Fibroblast of lung (primary cell): Measurements from ENCODE around the gene PSTK. TPM values are rescaled to one million over a fixed set of nuclear protein-coding genes. Genes with fewer than 3 reads are reported as not detected.
A peak's percentile ranks its signal among the peaks of the same experiment; 100 is the strongest.

ENCODE experiments used
- DNase-seq, 2 donors: peaks; one replicate each; pipeline versions ENCODE4 v3.0.0 to v3.0.0-alpha.2; 2010; ENCODE audit warnings: low read depth in 2 of 2
- H2AFZ ChIP-seq: 2 replicates; pipeline ENCODE4 v1.5.1; 2012; ENCODE audit warnings: low read length, control low read depth, inconsistent platforms
- H3K27ac ChIP-seq: 2 replicates; pipeline ENCODE4 v1.5.1; 2011; ENCODE audit warnings: low read length, control low read depth; ENCODE audit not compliant: insufficient read depth
- H3K27me3 ChIP-seq: 2 replicates; pipeline ENCODE4 v1.5.1; 2011; ENCODE audit warnings: mild to moderate bottlenecking, low read length; ENCODE audit not compliant: control insufficient read depth, insufficient read depth
- H3K36me3 ChIP-seq: 2 replicates; pipeline ENCODE4 v1.5.1; 2011; ENCODE audit warnings: low read length; ENCODE audit not compliant: control insufficient read depth, insufficient read depth
- H3K4me1 ChIP-seq: 2 replicates; pipeline ENCODE4 v1.5.1; 2011; ENCODE audit warnings: low read length; ENCODE audit not compliant: control insufficient read depth, insufficient read depth; ENCODE audit errors: extremely low read depth
- H3K4me2 ChIP-seq: 2 replicates; pipeline ENCODE4 v1.5.1; 2011; ENCODE audit warnings: low read length, control low read depth; ENCODE audit not compliant: insufficient read depth; ENCODE audit errors: extremely low read depth
- H3K4me3 ChIP-seq, 4 experiments: fragments of 200-600 bp in 1 of 4; sonication (generic) in 1 of 4; replicated peaks in 1 of 4; 2 replicates each; pipeline ENCODE4 v1.5.1; 2011 to 2016; ENCODE audit warnings: low read length in 4 of 4, low read depth in 3 of 4, mild to moderate bottlenecking in 3 of 4, control low read depth in 2 of 4, inconsistent platforms in 1 of 4, mixed read lengths in 1 of 4; ENCODE audit not compliant: insufficient read depth in 1 of 4; ENCODE audit errors: control extremely low read depth in 1 of 4
- H3K79me2 ChIP-seq: 2 replicates; pipeline ENCODE4 v1.5.1; 2012; ENCODE audit warnings: mild to moderate bottlenecking, low read length, inconsistent platforms; ENCODE audit not compliant: control insufficient read depth, insufficient read depth
- H3K9ac ChIP-seq: 2 replicates; pipeline ENCODE4 v1.5.1; 2011; ENCODE audit warnings: mild to moderate bottlenecking, low read length, control low read depth; ENCODE audit not compliant: insufficient read depth
- H3K9me3 ChIP-seq: 2 replicates; pipeline ENCODE4 v1.5.1; 2012; ENCODE audit warnings: low read depth, low read length; ENCODE audit not compliant: control insufficient read depth, insufficient read depth
- H4K20me1 ChIP-seq: 2 replicates; pipeline ENCODE4 v1.5.1; 2011; ENCODE audit warnings: low read length; ENCODE audit not compliant: control insufficient read depth, insufficient read depth; ENCODE audit errors: extremely low read depth
- EZH2 ChIP-seq: IDR thresholded peaks from 2 replicates; pipeline ENCODE4 v1.5.1; 2012; ENCODE audit warnings: low read length, control low read depth, mild to moderate bottlenecking; ENCODE audit errors: missing control alignments
- polyA plus RNA-seq, 2 donors: library from polyadenylated mRNA; depleted of rRNA in 1 of 2; stranded (reverse) in 1 of 2; unstranded in 1 of 2; fragments of >200 nt; gene quantifications; 2 replicates each; pipeline ENCODE4 v1.2.1, GENCODE V29; 2011 to 2012; ENCODE audit warnings: missing spikeins in 1 of 2
- total RNA-seq: library from RNA; depleted of rRNA; stranded (reverse); fragments of >200 nt; gene quantifications from 2 replicates; pipeline ENCODE4 v1.2.1, GENCODE V29; 2014
- TF ChIP-seq, protein P1 (sequence below), 2 donors: IDR thresholded peaks in 1 of 2; conservative IDR thresholded peaks in 1 of 2; 1 replicate in 1 of 2; 2 replicates in 1 of 2; pipeline ENCODE4 v1.5.1; 2011 to 2012; ENCODE audit warnings: low read length in 2 of 2, control low read depth in 1 of 2, inconsistent platforms in 1 of 2, low read depth in 1 of 2, mild to moderate bottlenecking in 1 of 2

The PSTK gene
- total and polyA plus RNA-seq, 2 donors (not counting 1 experiment from before 2014, with no cell fraction given): 5.1 to 6.4 TPM

DNA sequence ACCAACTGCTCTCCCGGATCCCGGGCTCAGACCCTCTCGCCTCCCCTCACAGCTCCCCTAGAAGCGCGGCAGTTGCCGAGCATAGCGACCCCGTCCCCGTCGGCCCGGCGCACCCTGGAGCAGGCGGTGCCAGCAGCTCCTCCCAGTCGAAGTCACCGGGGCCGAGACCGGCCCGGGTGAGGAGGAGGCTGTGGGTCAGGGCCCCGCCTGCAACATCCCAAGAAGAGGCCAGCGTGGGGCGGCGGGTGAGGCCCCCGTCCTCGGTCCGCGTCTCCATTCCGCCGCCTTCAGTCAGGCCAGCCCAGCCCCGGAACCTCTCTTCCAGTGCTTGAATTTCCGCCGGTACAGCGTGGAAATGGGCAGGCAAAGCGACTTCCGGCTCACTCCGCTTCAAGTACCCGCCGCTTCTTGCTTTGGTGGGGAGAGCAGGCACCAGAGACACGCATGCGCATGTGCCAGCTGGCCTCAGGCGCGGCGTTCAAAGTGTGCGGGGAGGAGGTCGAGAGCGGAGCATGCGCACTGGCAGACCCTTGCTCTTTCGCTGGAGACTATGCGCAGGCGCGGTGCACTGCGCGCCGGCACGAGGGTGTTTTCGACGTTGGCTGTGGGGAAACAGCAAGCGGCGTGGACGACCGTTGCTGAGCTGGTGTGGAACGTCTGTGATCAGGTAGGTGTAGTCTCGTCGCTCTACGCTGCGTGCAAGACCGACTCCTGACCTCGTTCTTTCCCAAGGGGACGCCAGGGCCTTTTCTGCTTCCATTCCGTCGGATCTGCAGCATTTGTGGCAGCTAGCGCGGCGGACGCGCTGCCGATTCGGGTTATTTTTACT, 26.1 kb upstream of the PSTK start, which contains the start of gene C10orf88:
Gene C10orf88 (minus strand): TSS at position 326 of the 829 bp plus-strand sequence. CDS start 49 bp downstream, at position 277.
- H3K79me2 ChIP-seq: peaks cover 2% of the 10 kb centered on the region
- no peaks in the 10 kb centered on the region for H3K4me1 ChIP-seq
- no peaks in the 10 kb centered on the region for H3K36me3 ChIP-seq
- H3K4me2 ChIP-seq: peak within 1 kb of the TSS; percentile 81
- H3K27ac ChIP-seq: peak within 1 kb of the TSS; percentile 84
- peak; percentile 98 to 99 for DNase-seq
- H3K9me3 ChIP-seq: no peaks in the 10 kb centered on the region
- H3K9ac ChIP-seq: peak within 1 kb of the TSS; percentile 84
- no peak for TF ChIP-seq EZH2
- TF ChIP-seq, protein P1, sequence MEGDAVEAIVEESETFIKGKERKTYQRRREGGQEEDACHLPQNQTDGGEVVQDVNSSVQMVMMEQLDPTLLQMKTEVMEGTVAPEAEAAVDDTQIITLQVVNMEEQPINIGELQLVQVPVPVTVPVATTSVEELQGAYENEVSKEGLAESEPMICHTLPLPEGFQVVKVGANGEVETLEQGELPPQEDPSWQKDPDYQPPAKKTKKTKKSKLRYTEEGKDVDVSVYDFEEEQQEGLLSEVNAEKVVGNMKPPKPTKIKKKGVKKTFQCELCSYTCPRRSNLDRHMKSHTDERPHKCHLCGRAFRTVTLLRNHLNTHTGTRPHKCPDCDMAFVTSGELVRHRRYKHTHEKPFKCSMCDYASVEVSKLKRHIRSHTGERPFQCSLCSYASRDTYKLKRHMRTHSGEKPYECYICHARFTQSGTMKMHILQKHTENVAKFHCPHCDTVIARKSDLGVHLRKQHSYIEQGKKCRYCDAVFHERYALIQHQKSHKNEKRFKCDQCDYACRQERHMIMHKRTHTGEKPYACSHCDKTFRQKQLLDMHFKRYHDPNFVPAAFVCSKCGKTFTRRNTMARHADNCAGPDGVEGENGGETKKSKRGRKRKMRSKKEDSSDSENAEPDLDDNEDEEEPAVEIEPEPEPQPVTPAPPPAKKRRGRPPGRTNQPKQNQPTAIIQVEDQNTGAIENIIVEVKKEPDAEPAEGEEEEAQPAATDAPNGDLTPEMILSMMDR (conservative IDR thresholded peaks at IDR 0.05 in 1 of 2, IDR thresholded peaks at IDR 0.05 in 1 of 2; ENCODE audit: low read depth in 1 of 2, low read length in 2 of 2): no peak
- H2AFZ ChIP-seq: peak within 1 kb of the TSS; percentile 100
- H4K20me1 ChIP-seq: no peaks in the 10 kb centered on the region
- H3K4me3 ChIP-seq: peak within 1 kb of the TSS; percentile 67 to 92 (median 78)
- H3K27me3 ChIP-seq: no peaks in the 10 kb centered on the region

DNA sequence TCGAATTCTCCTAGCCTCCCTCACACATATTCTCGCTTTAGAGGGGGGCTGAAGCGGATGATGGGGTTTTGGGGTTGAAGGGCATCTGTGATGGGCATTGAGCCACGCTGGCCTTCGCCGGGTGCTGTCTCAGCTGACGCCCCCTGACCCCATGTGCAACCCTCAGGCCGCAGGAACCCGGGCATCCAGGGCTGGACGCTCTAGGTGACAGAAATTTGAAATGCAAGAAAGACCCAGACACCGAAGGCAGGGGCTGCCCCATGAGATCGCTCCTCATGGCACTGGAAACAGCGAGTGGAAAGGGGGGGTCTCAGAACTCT, 25.5 kb upstream of the PSTK start:
- no peak for DNase-seq
- Histone ChIP-seq H4K20me1 (no peaks in the 10 kb centered on the region), H3K79me2 (peaks cover 2% of the 10 kb centered on the region), H3K36me3 (no peaks in the 10 kb centered on the region), H3K27ac (no peak overlapping the region), H3K27me3 (no peaks in the 10 kb centered on the region), H2AFZ (peak overlapping the region; percentile 100), H3K4me2 (peak overlapping the region; percentile 55), H3K4me3 (peak overlapping the region; percentile 4 to 82 (median 64)), H3K4me1 (no peaks in the 10 kb centered on the region), H3K9me3 (no peaks in the 10 kb centered on the region), H3K9ac (no peak overlapping the region)
- TF ChIP-seq EZH2: no peak
- TF ChIP-seq, protein P1 (conservative IDR thresholded peaks at IDR 0.05 in 1 of 2, IDR thresholded peaks at IDR 0.05 in 1 of 2; ENCODE audit: low read depth in 1 of 2, low read length in 2 of 2): no peak

DNA sequence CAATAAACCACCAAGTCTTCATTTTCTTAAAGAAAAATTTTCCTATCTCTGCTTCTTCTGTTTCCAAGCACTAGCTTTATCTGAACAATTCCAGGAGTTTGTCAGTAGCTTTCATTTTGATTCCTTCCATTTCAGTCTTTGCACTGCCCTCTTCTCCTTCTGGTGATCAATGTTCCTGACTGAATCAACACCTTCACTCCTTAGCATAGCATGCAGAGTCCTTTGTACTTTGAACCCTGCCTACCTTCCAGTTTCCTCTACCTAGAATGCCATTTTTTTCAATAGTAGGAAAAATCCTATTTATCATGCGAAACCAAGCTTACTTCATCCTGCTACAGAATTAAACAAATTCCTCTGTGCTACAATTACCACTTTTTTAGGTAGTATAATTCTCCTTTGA, 24.3 kb upstream of the PSTK start:
- Histone ChIP-seq H3K79me2 (peaks cover 2% of the 10 kb centered on the region), H3K9ac (no peak overlapping the region), H3K9me3 (no peaks in the 10 kb centered on the region), H3K36me3 (no peaks in the 10 kb centered on the region), H3K4me3 (no peak overlapping the region), H2AFZ (no peak overlapping the region), H3K27ac (no peak overlapping the region), H3K27me3 (no peaks in the 10 kb centered on the region), H4K20me1 (no peaks in the 10 kb centered on the region), H3K4me1 (no peaks in the 10 kb centered on the region), H3K4me2 (no peak overlapping the region)
- TF ChIP-seq, protein P1 (conservative IDR thresholded peaks at IDR 0.05 in 1 of 2, IDR thresholded peaks at IDR 0.05 in 1 of 2; ENCODE audit: low read depth in 1 of 2, low read length in 2 of 2): no peak
- no peak for TF ChIP-seq EZH2
- no peak for DNase-seq
